GM19099 (cell line): Measurements from ENCODE around the gene MRPS15.
A peak's percentile ranks its signal among the peaks of the same experiment; 100 is the strongest.

Source experiments
- POLR2A ChIP-seq: IDR thresholded peaks from 3 replicates; pipeline ENCODE4 v1.6.1; 2011; ENCODE audit warnings: low read depth; ENCODE audit not compliant: insufficient read length; ENCODE audit errors: extremely low read depth

Gene MRPS15

DNA sequence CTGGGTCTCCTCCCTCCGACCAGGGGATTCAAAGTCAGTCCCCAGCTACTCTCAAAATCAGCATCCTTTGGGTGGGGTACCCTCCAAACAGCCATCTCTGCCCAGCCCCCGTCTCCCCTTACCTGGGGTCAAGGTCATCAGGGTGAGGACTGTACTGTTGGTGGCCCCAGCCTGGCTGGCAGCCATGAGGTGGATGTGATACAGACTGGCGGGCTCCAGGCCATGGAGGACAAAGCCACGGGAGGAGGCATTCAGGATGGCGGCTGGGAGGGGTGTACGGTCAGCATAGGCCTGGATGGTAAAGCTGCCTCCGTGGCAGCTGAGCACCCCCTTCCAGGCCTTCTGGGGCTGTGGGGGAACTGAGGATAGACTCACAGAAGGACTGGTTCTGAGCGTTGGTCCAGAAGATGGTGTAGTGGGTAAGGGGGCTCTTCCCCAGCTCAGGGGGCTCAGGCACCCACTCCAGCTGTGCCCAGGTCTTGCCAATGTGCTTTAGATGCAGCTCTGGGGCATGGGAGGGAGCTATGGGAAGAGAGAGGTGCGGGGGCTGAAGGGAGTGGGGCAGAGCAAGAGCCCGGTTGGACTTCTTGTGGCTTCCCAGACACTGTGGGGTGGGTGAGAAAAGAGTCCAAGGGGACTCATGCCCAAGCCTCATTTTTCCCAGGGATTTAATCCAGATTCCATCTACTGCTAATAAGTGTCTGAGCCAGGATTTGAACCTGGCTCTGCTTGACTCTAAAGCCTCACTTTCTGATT lies 3.7 kb upstream of the MRPS15 start:
- TF ChIP-seq POLR2A = no peak

DNA sequence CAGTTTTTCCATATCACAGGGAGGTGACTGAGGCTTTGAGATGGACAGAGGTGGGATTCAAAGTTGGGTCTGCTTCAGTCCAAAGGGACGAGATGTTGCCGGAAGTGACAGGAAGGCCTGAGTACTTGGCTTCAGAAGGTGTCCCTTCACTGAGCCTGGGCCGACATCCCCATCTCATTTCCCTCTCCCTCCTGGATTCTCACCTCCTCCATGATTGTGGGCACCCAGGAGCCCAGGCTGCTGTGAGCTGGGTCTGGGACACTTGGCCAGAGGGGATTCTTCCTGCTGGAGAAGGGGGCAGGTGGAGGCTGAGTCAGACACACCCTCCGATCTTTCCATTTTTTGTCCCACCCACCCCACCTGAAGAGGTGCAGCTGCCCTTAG lies 2.8 kb upstream of the MRPS15 start:
- TF ChIP-seq POLR2A = no peak

- TF ChIP-seq POLR2A = no peak
Measured at GRCh38 chr1:36466370-36467026, 2.3 kb upstream of the MRPS15 start.

GRCh38 chr1:36465731-36466369 lies 1.7 kb upstream of the MRPS15 start:
- TF ChIP-seq POLR2A = no peak

GRCh38 chr1:36464605-36465393 lies 615 bp upstream of the MRPS15 start:
- no peak for TF ChIP-seq POLR2A

DNA sequence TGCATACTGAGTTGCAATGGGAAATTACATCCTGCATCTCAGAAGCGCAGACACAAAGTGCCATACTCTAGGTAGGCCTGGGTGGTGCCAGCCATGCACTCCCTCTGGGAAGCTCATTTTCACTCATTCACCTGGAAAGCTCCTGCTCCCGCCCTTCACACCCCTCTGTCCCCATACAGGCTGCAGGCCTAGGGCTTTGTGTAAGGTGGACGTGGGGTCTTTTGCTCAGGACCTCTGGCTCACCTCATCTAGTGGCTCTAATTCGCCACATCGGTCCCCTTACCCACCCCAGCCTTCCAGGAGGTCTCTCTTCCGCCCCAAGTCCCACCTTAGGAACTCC lies 751 bp downstream of the MRPS15 start:
- TF ChIP-seq POLR2A = no peak

DNA sequence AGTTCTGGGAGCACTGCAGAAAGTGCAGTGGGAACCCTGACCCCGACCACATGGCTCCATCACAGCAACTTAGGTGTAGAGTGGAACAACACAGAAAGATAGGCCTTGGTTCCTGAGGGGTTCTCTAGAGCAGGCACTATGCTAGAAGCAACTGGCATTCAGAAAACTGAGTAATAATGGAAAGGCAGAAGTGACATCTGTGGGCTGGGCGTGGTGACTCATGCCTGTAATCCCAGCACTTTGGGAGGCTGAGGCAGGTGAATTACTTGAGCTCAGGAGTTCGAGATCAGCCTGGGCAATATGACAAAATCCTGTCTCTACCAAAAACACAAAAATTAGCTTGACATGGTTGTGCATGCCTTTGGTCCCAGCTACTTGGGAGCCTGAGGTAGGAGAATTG lies 5.3 kb downstream of the MRPS15 start:
- no peak for TF ChIP-seq POLR2A

DNA sequence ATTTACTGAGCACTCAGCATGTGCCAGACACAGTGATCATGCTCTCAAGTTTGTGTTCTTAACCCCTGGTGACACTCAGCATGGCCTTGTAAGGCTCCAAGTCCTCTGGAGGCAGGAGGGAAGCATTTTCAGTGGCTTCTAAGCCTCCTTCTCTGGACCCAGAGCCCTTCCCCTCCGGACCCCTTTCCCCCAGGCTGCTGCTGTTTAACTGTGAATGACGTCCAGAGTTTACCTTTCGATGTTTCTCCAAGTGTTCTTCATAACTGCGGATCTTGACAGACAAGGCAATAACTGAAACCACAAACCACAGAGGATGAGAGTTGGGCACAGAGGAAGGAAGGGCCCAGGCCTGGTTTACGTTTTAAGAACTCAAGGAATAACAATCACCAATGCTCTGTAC lies 6.5 kb downstream of the MRPS15 start:
- TF ChIP-seq POLR2A = no peak

DNA sequence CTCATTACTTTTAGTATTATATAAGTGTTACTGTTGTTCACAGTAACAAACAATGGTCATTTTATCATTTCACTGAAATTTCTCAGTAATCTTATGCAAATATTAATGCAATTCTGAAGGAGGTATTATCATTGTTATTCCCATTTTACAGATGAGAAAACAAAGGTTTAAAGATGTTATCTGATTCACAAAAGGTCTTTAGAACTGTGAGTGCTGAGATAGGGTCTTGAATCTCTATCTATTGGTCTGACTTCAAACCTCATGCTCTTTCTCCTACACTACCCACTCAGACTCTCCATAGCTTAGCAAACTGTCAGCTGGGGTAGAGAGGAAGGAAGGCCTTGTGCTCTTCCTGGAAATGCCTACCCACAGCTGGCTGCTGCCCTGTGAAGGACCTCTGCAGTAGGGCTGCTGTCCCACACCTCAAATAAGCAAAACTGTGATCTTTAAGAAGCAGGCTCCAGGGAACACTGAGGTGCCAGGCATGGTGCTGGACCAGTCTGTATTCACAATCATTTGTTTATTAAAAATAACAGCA lies 7.7 kb downstream of the MRPS15 start:
- no peak for TF ChIP-seq POLR2A

DNA sequence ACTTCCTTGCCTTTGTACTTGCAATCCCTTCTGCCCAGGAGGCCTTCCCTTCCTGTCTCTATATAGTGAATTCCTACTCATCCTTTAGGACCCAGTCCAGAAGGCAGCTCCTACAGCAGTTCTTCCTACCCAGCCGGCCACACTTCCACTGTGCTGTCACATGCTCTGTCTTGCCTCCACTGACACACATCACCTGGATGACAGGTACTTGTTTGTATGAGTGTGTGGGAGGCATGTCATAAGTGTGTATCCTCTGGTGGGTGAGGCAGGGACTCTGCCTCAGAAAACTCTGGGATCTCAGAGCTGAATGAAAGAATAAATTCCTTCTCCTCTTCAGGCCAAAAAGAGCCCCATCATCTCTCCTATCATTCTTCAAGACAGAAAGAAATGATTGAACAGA lies 8.8 kb downstream of the MRPS15 start:
- TF ChIP-seq POLR2A = no peak

- TF ChIP-seq POLR2A = no peak
Measured at GRCh38 chr1:36453600-36454388, 10.4 kb downstream of the MRPS15 start.

- TF ChIP-seq POLR2A = no peak
Measured at GRCh38 chr1:36453051-36453450, 11.1 kb downstream of the MRPS15 start.

GRCh38 chr1:36450919-36451305 lies 13.3 kb downstream of the MRPS15 start:
- TF ChIP-seq POLR2A = no peak

DNA sequence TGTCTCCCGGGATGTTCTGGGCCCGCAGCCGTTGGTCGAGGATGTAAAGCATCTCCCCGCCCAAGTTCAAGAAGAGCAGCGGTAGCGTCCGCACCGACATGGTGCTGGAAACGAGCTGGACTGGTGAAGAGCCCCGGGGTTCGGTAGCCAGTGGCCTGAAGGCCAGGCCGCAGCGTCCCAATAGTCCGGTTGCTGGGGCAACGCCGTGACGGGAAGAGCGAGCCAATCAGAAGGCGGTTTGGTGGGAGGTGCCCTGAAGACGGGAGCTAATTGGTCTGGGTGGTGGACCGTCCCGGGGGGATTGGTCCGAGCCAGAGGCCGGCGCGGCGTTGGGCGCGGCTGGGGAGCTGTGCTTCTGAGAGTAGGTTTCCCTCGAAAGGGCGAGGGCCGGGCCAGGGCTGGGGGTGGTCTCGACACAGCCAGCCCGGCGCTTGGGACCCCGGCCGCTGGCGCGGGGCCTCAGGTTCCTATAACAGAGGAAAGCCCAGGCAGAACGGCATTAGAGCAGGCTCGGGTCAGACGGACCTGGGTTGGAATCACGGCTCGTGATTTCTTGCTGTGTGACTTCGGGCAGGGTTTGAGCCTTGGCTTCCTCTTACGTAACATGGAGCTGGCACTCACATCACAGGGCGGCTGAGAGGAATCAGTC lies 13.8 kb downstream of the MRPS15 start, which contains the start of gene OSCP1:
OSCP1 (minus strand) TSS at position 182 of the 649 bp plus-strand sequence; CDS start at position 100, 82 bp downstream.
- peak; percentile 88 for TF ChIP-seq POLR2A

GRCh38 chr1:36448530-36449056 lies 15.6 kb downstream of the MRPS15 start:
- no peak for TF ChIP-seq POLR2A
